Naive B cell (primary cell): ENCODE data around the gene CRELD2. TPM values are rescaled to one million over a fixed set of nuclear protein-coding genes. Genes with fewer than 3 reads are reported as not detected.
A peak's percentile ranks its signal among the peaks of the same experiment; 100 is the strongest.

Source experiments
- ATAC-seq, 2 donors: fragments of 150-1000 bp; cut with Tn5 transposase; 2 replicates each; pipeline ENCODE4 v1.10.0; 2021; ENCODE audit warnings: low read depth in 2 of 2, mild to moderate bottlenecking in 2 of 2, moderate library complexity in 2 of 2
- DNase-seq: peaks from one replicate; pipeline ENCODE4 v3.0.0; 2022
- H3K27ac Mint-ChIP-seq, 6 donors: one replicate each; pipeline ENCODE4 v1.8.0; 2020 to 2022; ENCODE audit warnings: mild to moderate bottlenecking in 6 of 6, mixed read lengths in 6 of 6, moderate library complexity in 5 of 6, inconsistent platforms in 2 of 6
- H3K27me3 Mint-ChIP-seq, 3 donors: one replicate each; pipeline ENCODE4 v1.8.0; 2021 to 2022; ENCODE audit warnings: mixed read lengths in 3 of 3, mild to moderate bottlenecking in 1 of 3
- H3K36me3 Mint-ChIP-seq, 2 donors: one replicate each; pipeline ENCODE4 v1.8.0; 2020 to 2022; ENCODE audit warnings: mixed read lengths in 2 of 2, inconsistent platforms in 1 of 2, mild to moderate bottlenecking in 1 of 2
- H3K4me1 Mint-ChIP-seq, 3 donors: one replicate each; pipeline ENCODE4 v1.8.0; 2020 to 2022; ENCODE audit warnings: mixed read lengths in 3 of 3, inconsistent platforms in 1 of 3, mild to moderate bottlenecking in 1 of 3, moderate library complexity in 1 of 3
- H3K4me3 Mint-ChIP-seq, 8 donors: one replicate each; pipeline ENCODE4 v1.8.0; 2020 to 2022; ENCODE audit warnings: mild to moderate bottlenecking in 8 of 8, mixed read lengths in 8 of 8, moderate library complexity in 8 of 8, inconsistent platforms in 2 of 8
- H3K9me3 Mint-ChIP-seq, 7 donors: one replicate each; pipeline ENCODE4 v1.8.0; 2020 to 2022; ENCODE audit warnings: mixed read lengths in 7 of 7, mild to moderate bottlenecking in 5 of 7, inconsistent platforms in 2 of 7, moderate library complexity in 1 of 7
- polyA plus RNA-seq, 6 donors: library from polyadenylated mRNA; unstranded; fragments of 300-500 nt; fragmentation: Illumina TruSeq; gene quantifications; one replicate each; pipeline ENCODE4 v1.2.3, GENCODE V29; 2021; ENCODE audit warnings: low read depth in 6 of 6

The CRELD2 gene
- polyA plus RNA-seq, 6 donors from 2014 or later = 21.9 to 33.8 (median 28.0) TPM

DNA sequence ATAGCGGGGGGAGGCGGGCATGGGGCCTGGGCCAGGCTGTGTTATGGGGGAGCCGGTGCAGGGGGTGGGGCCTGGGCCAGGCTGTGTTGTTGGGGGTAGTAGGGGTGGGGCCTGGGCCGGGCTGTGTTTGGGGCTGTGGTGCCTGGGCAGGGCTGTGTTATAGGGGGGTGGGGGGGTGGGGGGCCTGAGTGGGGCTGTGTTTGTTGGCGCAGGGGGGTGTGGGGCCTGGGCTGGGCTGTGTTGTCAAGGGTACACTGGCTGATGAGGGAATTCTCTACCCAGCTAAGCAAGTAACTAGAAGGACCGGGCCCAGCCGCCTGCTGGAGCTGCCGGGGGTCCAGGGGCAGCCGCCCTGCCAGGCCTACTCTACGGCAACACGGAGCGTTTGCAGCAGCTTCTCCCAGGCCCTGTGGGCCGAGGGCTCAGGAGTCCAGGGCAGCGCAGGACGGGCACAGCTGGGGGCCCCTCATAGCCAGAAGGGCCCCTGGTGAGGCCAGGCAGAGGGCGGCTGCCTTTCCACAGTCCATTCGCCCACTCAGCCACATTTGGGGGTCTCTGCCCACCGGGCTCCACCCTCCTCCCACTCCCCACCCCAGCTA is 32.1 kb downstream of the CRELD2 start:
- no peak for DNase-seq
- no peaks in the 10 kb centered on the region for H3K27me3 Mint-ChIP-seq
- ATAC-seq = no peak
- H3K4me1 Mint-ChIP-seq = peaks cover 4 to 11% (median 11%) of the 10 kb centered on the region in 3 donors
- no peaks in the 10 kb centered on the region for H3K36me3 Mint-ChIP-seq
- peaks cover 0 to 3% (median 0%) of the 10 kb centered on the region in 7 donors for H3K9me3 Mint-ChIP-seq
- no peak overlapping the region for H3K27ac Mint-ChIP-seq
- H3K4me3 Mint-ChIP-seq = no peak overlapping the region

DNA sequence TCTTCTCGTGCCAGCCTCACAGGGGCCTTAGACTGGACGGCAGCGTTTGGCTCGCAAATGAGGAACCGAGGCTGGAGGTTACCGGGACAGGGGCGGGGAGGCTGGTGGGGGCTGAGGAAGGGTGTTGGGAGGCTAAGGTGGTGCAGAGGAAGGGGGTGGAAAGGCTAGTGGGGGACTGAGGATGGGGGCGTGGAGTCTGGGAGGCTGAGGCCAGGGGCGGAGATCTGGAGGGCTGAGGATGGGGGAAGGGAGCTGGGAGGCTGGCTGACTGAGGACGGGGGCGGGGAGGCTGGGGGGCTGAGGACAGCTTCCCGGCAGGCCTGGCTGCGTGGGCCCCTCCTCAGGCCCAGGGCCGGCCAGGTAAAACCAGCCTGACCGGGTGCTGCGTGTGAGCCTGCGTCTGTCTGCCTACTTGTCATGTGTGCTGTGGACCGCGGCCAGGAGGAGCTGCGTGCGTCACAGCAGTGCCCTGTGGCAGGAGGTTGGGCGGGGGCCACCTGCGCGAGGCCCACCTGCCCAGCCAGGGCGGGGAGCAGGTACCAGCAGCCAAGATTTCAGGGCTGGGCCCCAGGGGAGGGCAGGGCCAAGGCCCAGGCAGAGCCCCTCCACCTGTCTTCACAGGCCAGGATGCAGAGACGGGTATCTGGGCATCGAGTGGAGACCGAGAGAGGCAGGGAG is 32.7 kb downstream of the CRELD2 start:
- Mint-ChIP-seq H3K27me3 (no peaks in the 10 kb centered on the region), H3K27ac (peak overlapping the region in 3 of 6 donors; percentile 16 to 76 (median 20)), H3K9me3 (no peaks in the 10 kb centered on the region), H3K36me3 (no peaks in the 10 kb centered on the region), H3K4me3 (no peak overlapping the region), H3K4me1 (peaks cover 0 to 5% (median 4%) of the 10 kb centered on the region in 3 donors)
- ATAC-seq = peak; percentile 67 to 82
- peak; percentile 35 for DNase-seq

DNA sequence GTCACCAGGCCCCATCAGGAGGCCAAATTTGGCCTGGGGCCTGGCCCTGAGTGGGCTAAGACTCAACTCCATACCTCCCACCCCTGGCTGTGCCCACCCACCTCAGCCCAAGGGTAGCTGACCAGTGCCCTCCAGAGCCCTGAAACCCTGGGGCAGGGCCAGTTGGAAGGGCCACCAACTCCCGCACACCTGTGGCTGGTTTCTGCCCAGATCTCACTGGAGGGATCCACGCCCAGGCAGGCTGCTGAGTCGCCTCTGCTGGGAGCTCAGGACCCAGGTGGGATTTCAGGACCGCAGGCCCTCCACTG is 33.2 kb downstream of the CRELD2 start:
- no peak overlapping the region for H3K4me3 Mint-ChIP-seq
- peaks cover 0 to 5% (median 1%) of the 10 kb centered on the region in 3 donors for H3K4me1 Mint-ChIP-seq
- H3K27me3 Mint-ChIP-seq = no peaks in the 10 kb centered on the region
- no peaks in the 10 kb centered on the region for H3K36me3 Mint-ChIP-seq
- H3K27ac Mint-ChIP-seq = no peak overlapping the region
- H3K9me3 Mint-ChIP-seq = no peaks in the 10 kb centered on the region
- DNase-seq (no peak), ATAC-seq (no peak)

GRCh38 chr22:49951986-49952896 is 33.8 kb downstream of the CRELD2 start:
- Mint-ChIP-seq H3K9me3 (no peaks in the 10 kb centered on the region), H3K36me3 (no peaks in the 10 kb centered on the region), H3K4me1 (peaks cover 0 to 5% (median 1%) of the 10 kb centered on the region in 3 donors), H3K4me3 (no peak overlapping the region), H3K27ac (peak overlapping the region in 1 of 6 donors; percentile 94), H3K27me3 (no peaks in the 10 kb centered on the region)
- ATAC-seq = no peak
- no peak for DNase-seq

GRCh38 chr22:49953027-49953679 is 34.7 kb downstream of the CRELD2 start:
- no peak for ATAC-seq

GRCh38 chr22:49953680-49954344 is 35.4 kb downstream of the CRELD2 start:
- no peaks in the 10 kb centered on the region for H3K9me3 Mint-ChIP-seq
- no peak overlapping the region for H3K27ac Mint-ChIP-seq
- H3K27me3 Mint-ChIP-seq = no peaks in the 10 kb centered on the region
- H3K4me3 Mint-ChIP-seq = no peak overlapping the region
- H3K36me3 Mint-ChIP-seq = no peaks in the 10 kb centered on the region
- H3K4me1 Mint-ChIP-seq = peaks cover under 1 to 7% (median 3%) of the 10 kb centered on the region in 3 donors
- no peak for DNase-seq
- no peak for ATAC-seq

More at GRCh38 chr22:49953027-49953679, 34.7 kb downstream of the CRELD2 start:
- Mint-ChIP-seq H3K36me3 (no peaks in the 10 kb centered on the region), H3K4me3 (no peak overlapping the region), H3K27me3 (no peaks in the 10 kb centered on the region), H3K9me3 (no peaks in the 10 kb centered on the region), H3K4me1 (peaks cover 0 to 5% (median 1%) of the 10 kb centered on the region in 3 donors), H3K27ac (no peak overlapping the region)
- no peak for DNase-seq

DNA sequence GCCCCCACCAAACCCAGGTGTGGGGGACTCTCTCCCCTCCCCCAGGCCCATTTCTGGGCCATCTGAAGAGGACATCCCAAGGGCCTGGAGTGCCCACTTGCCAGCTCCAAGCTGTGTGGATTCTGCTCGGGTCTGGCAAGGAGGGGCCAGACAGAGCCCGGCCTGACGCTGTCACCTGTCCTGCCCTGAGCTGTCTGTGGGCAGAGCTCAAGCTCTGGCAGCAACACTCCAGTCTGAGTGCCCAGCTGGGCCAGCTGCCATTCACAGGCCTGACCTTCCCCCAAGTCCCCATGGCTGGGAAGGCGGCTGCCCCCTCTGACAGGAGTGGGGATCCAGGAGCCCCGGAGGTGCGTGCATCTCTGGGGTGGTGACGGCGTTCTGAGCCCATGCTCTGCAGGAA is 35.9 kb downstream of the CRELD2 start:
- Mint-ChIP-seq H3K4me3 (no peak overlapping the region), H3K36me3 (no peaks in the 10 kb centered on the region), H3K27ac (no peak overlapping the region), H3K9me3 (no peaks in the 10 kb centered on the region), H3K27me3 (no peaks in the 10 kb centered on the region), H3K4me1 (peaks cover 6 to 12% (median 7%) of the 10 kb centered on the region in 3 donors)
- DNase-seq (no peak), ATAC-seq (no peak)

DNA sequence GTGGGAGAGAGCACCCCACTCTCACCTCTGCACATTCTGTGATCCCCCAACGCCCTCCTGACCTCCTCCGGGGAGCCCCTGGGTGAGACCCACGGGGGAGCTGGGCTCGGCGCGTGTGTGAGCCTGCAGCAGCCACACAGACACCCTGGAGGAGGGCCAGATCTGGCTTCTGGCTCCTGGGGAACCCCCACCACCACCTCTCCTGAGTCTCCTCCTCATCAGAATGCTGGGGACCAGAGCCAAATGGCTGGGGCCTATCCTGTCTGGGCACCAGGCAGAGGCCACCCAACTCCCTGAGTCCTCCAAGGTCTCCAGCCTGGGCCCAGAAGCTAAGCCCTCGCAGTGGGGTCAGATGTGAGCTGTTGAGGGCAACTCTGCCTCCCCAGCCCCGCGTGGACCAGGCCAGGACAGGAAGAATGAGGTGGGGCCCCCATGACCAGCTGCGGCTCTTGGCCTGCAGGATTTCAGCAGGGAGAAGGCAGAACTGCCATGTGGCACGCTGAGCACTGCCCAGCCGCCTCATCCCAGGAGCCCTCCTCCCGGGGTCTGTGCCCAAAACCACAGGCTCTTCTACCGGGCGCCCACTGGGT is 36.7 kb downstream of the CRELD2 start:
- H3K27me3 Mint-ChIP-seq = no peaks in the 10 kb centered on the region
- peaks cover 10 to 17% (median 11%) of the 10 kb centered on the region in 3 donors for H3K4me1 Mint-ChIP-seq
- H3K27ac Mint-ChIP-seq = peak overlapping the region in 2 of 6 donors; percentile 36 to 47
- DNase-seq (no peak), ATAC-seq (no peak)
- H3K36me3 Mint-ChIP-seq = no peaks in the 10 kb centered on the region
- H3K9me3 Mint-ChIP-seq = no peaks in the 10 kb centered on the region
- no peak overlapping the region for H3K4me3 Mint-ChIP-seq

- ATAC-seq = no peak
- Mint-ChIP-seq H3K4me3 (peak overlapping the region in 1 of 8 donors; percentile 15), H3K9me3 (no peaks in the 10 kb centered on the region), H3K27ac (no peak overlapping the region), H3K4me1 (peaks cover 10 to 17% (median 11%) of the 10 kb centered on the region in 3 donors), H3K36me3 (no peaks in the 10 kb centered on the region), H3K27me3 (no peaks in the 10 kb centered on the region)
- no peak for DNase-seq
These were observed 37.4 kb downstream of the CRELD2 start for GRCh38 chr22:49955581-49956417.

- Mint-ChIP-seq H3K36me3 (no peaks in the 10 kb centered on the region), H3K27ac (no peak overlapping the region), H3K27me3 (no peaks in the 10 kb centered on the region), H3K4me1 (peaks cover 10 to 17% (median 11%) of the 10 kb centered on the region in 3 donors), H3K4me3 (no peak overlapping the region), H3K9me3 (no peaks in the 10 kb centered on the region)
- no peak for DNase-seq
- ATAC-seq = no peak
These were observed 38.0 kb downstream of the CRELD2 start for GRCh38 chr22:49956418-49956770.

DNA sequence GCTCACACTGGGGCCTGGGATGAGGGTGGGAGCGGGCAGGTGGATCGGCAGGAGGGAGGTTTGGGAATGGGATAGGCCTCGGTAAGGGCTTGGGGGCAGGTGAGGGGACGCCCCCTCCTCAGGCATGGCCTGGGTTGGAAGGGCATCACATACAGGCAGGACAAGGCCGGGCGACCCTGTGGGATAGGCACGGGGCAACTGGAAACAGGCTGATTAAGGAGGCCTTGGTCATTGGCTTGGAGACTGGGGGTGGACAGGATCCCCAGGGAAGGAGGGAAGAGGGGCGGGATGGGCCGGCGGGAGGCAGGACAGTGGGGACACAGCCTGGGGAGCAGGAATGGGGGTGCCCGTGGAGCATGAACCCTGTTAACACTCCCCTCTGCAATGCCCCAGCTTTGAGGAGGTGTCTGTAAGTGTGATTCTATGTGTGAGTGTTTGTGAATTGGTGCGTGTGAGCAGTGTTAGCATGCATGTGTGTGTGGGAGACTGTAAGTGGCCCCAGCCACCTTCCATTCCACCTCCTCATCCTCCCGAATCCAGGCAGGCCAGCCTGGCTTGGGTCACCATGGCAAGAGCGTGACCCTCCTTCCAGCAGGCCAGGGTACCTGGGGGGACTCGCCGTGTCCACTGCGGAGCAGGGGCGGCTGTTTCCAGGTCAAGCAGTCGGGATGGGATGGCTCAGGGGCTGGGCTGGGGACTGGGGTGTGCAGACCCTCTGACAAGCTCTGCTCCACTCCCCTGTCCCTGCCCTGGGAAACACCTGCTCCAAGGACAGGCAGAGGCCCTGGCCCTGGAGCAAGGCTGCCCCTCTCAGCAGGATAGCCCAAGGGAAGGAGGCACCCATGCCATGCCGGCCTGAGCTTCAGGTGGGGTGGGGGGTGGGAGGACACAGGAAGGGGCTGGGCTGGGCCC is 38.7 kb downstream of the CRELD2 start:
- H3K4me3 Mint-ChIP-seq = peak overlapping the region in 1 of 8 donors; percentile 26
- H3K27me3 Mint-ChIP-seq = peaks cover 0 to 4% (median 0%) of the 10 kb centered on the region in 3 donors
- no peaks in the 10 kb centered on the region for H3K9me3 Mint-ChIP-seq
- H3K4me1 Mint-ChIP-seq = peaks cover 10 to 17% (median 16%) of the 10 kb centered on the region in 3 donors
- DNase-seq = no peak
- no peak for ATAC-seq
- no peaks in the 10 kb centered on the region for H3K36me3 Mint-ChIP-seq
- no peak overlapping the region for H3K27ac Mint-ChIP-seq
